Measurements from ENCODE around the gene MLN. TPM values are rescaled to one million over a fixed set of nuclear protein-coding genes. Genes with fewer than 3 reads are reported as not detected.

Gene MLN
- total and polyA plus RNA-seq, 8 donors = not detected

DNA sequence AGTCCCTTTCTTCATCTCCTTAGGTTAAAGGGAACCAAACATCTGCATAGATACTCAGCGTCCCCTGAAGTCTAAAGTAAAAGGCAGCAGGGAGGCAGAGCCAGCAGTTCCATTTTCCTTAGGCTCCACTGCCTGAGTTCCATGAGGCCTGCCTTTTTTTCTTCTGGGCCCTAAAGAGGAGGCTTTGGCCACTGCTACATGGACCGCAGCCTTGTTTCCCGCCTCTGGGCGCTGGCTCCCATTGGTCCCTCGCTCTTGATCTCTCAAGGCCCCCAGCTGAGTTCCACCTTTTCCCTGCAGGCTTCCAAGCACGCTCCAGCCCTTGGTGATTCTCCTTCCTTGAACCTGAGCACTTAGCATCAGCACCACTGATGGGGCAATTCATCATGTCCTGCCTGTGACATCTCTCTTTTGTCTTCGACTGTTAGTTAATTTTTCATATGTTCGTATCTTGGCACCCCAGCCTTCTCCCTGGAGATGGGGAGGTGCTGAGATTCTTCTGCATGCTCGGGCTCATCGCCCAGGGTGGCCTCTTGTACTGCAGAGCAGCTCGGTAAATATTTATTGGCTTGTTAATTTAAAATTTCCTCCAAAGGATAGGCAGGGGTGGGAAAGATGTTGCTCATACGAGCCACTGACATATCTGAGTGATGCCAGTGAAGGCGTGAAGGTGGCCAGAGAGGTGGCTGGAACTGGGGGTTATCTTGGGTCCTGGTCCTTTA lies 3.4 kb downstream of the MLN start:
- 77 to 83% (median 78%) methylated on average over 13 of the region's 13 CpGs for WGBS, 5 donors
- intact Hi-C loops (cut with DNase I; ENCODE audit: low total_unique reads) = no loop called here
- H3K4me1 ChIP-seq = no peaks in the 10 kb centered on the region
- no peak for DNase-seq
- no peaks in the 10 kb centered on the region for H3K36me3 ChIP-seq
- no peaks in the 10 kb centered on the region for H3K9me3 ChIP-seq
- H3K27ac ChIP-seq = no peak overlapping the region
- TF ChIP-seq POLR2AphosphoS5 (IDR thresholded peaks at IDR 0.05) = no peak
- no peak for TF ChIP-seq POLR2A (IDR thresholded peaks at IDR 0.05)
- TF ChIP-seq, protein P1, sequence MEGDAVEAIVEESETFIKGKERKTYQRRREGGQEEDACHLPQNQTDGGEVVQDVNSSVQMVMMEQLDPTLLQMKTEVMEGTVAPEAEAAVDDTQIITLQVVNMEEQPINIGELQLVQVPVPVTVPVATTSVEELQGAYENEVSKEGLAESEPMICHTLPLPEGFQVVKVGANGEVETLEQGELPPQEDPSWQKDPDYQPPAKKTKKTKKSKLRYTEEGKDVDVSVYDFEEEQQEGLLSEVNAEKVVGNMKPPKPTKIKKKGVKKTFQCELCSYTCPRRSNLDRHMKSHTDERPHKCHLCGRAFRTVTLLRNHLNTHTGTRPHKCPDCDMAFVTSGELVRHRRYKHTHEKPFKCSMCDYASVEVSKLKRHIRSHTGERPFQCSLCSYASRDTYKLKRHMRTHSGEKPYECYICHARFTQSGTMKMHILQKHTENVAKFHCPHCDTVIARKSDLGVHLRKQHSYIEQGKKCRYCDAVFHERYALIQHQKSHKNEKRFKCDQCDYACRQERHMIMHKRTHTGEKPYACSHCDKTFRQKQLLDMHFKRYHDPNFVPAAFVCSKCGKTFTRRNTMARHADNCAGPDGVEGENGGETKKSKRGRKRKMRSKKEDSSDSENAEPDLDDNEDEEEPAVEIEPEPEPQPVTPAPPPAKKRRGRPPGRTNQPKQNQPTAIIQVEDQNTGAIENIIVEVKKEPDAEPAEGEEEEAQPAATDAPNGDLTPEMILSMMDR (IDR thresholded peaks at IDR 0.05) = no peak
- TF ChIP-seq EP300 (IDR thresholded peaks at IDR 0.05) = no peak
- no peak overlapping the region for H3K4me3 ChIP-seq
- H3K27me3 ChIP-seq = peaks cover 0 to 93% (median 21%) of the 10 kb centered on the region in 3 donors

GRCh38 chr6:33799454-33800113 lies 4.2 kb downstream of the MLN start:
- intact Hi-C loops (cut with DNase I; ENCODE audit: low total_unique reads) = loop anchor here (10.0 kb wide), 1 partner anchor 225 kb away; no protein-coding TSS in a partner anchor
- H3K27me3 ChIP-seq = peaks cover 0 to 93% (median 25%) of the 10 kb centered on the region in 3 donors
- WGBS, 5 donors = 49 to 63% (median 56%) methylated on average over 4 of the region's 4 CpGs

DNA sequence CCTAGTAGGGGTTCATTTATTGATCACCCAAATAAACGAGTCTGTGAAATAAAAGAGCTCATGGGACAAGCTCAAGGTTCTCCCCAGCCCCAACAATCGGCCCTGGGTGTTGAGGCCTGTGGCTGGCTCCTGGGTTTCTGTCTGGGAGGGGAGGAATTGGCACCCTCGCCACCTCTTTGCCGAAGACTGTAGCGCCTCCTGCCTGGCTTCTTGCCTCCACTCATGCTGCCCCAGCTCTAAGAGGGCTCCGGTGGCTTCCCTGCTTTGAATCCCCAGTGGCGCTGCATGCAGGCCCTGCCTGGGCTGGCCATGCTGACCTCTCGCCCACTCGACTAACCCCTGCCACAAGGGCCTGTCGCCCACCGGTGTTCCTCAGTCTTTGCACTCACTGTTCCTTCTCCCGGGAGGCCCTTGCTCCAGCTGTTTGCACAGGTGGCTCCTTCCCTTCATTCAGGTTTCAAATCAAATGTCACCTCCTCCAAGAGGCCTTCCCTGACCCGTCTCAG lies 5.4 kb downstream of the MLN start:
- no peak for TF ChIP-seq POLR2A (IDR thresholded peaks at IDR 0.05)
- TF ChIP-seq, protein P1 (IDR thresholded peaks at IDR 0.05) = no peak
- TF ChIP-seq EP300 (IDR thresholded peaks at IDR 0.05) = no peak
- TF ChIP-seq POLR2AphosphoS5 (IDR thresholded peaks at IDR 0.05) = no peak
- WGBS, 5 donors = 70 to 74% (median 71%) methylated on average over 13 of the region's 13 CpGs

More at GRCh38 chr6:33799454-33800113, 4.2 kb downstream of the MLN start:
- H3K4me3 ChIP-seq = no peak overlapping the region
- no peaks in the 10 kb centered on the region for H3K36me3 ChIP-seq
- H3K27ac ChIP-seq = no peak overlapping the region
- DNase-seq = no peak
- no peaks in the 10 kb centered on the region for H3K9me3 ChIP-seq
- TF ChIP-seq POLR2A (IDR thresholded peaks at IDR 0.05) (no peak), POLR2AphosphoS5 (IDR thresholded peaks at IDR 0.05) (no peak), EP300 (IDR thresholded peaks at IDR 0.05) (no peak)
- TF ChIP-seq, protein P1 (IDR thresholded peaks at IDR 0.05) = no peak
- no peaks in the 10 kb centered on the region for H3K4me1 ChIP-seq

GRCh38 chr6:33797626-33798342 lies 6.0 kb downstream of the MLN start:
- intact Hi-C loops (cut with DNase I; ENCODE audit: low total_unique reads) = loop anchor here (10.0 kb wide), 1 partner anchor 227 kb away; no protein-coding TSS in a partner anchor
- DNase-seq = no peak
- no peaks in the 10 kb centered on the region for H3K4me1 ChIP-seq
- no peaks in the 10 kb centered on the region for H3K9me3 ChIP-seq
- H3K4me3 ChIP-seq = no peak overlapping the region
- H3K27ac ChIP-seq = no peak overlapping the region
- H3K27me3 ChIP-seq = peaks cover 0 to 94% (median 23%) of the 10 kb centered on the region in 3 donors
- 72 to 79% (median 75%) methylated on average over 10 of the region's 10 CpGs for WGBS, 5 donors
- TF ChIP-seq EP300 (IDR thresholded peaks at IDR 0.05) (no peak), POLR2AphosphoS5 (IDR thresholded peaks at IDR 0.05) (no peak), POLR2A (IDR thresholded peaks at IDR 0.05) (no peak)
- TF ChIP-seq, protein P1 (IDR thresholded peaks at IDR 0.05) = no peak
- H3K36me3 ChIP-seq = no peaks in the 10 kb centered on the region

More for the DNA sequence above, 5.4 kb downstream of the MLN start:
- intact Hi-C loops (cut with DNase I; ENCODE audit: low total_unique reads) = loop anchor here (10.0 kb wide), 1 partner anchor 226 kb away; no protein-coding TSS in a partner anchor
- Histone ChIP-seq H3K4me1 (no peaks in the 10 kb centered on the region), H3K36me3 (no peaks in the 10 kb centered on the region), H3K27me3 (peaks cover 0 to 91% (median 18%) of the 10 kb centered on the region in 3 donors), H3K27ac (no peak overlapping the region), H3K4me3 (no peak overlapping the region), H3K9me3 (no peaks in the 10 kb centered on the region)
- no peak for DNase-seq
